Mammary microvascular endothelial cell (primary cell): ENCODE results near the gene NLRC3. TPM values are rescaled to one million over a fixed set of nuclear protein-coding genes. Genes with fewer than 3 reads are reported as not detected.

Source experiments
- total RNA-seq: library from RNA; depleted of rRNA; stranded (reverse); fragments of >200 nt; gene quantifications from 2 replicates; pipeline ENCODE4 v1.2.3, GENCODE V29; 2015

The NLRC3 gene
- 1.6 and 1.7 TPM in 2 replicates for total RNA-seq

DNA sequence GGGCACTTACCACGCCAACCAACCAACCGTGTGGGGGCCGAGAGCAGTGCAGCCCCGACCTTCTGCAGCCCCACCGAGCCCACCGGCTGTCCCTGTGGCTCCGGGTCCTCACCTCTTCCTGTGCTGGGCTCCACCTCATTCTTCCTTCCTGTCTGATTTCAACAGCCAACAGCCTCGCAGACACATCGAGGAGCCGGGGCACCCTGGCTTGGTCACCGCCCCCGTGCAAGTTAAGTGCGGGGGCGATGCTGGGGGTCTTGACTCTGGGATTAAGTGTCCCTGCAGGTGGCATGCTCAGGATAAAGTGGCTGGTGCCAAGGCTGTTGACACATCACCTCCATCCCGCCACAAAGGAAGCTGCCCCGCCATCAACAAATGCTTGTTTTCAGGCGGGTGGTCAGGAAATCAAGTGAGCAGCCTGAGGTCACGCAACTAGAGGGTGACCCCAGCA lies at the start of gene NLRC3:
TSS of gene NLRC3 (minus strand) at position 102 of the 451 bp plus-strand sequence. CDS start 12,367 bp downstream, outside the sequence.

GRCh38 chr16:3611146-3611975 lies 34.2 kb upstream of the NLRC3 start, which contains the start of gene SLX4:
SLX4 (minus strand) TSS chr16:3611606; CDS start chr16:3608964, 2,642 bp downstream.

DNA sequence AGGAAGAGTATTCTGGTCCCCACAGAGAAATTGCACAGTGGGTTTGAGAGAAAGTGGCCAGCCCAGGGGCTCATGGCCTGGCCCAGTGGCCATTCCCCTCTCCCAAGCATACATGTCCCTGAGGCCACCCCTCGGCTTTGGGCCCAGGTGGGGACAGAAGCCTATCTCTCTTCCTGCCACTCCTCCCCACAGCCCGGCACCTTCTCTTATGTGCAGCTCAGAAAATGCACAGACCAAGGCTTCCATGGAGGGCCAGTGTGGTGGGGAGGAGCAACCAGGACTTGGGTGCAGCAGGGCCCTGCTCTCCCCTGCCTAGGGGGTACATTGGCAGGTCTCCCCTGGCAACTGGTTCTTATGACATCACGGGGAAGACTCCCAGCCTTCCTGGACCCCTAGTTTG lies 82.0 kb downstream of the NLRC3 start, which contains the start of gene C16orf90:
TSS of gene C16orf90 (minus strand) at position 314 of the 400 bp plus-strand sequence. CDS start at position 246, 68 bp downstream.

Other genes starting within 250 kb of the NLRC3 start
- gene OR2C1, start 221.5 kb downstream of the NLRC3 start, total RNA-seq = not detected in 2 replicates
- 6.1 and 6.9 TPM in 2 replicates for gene ZSCAN32, start 176.4 kb downstream of the NLRC3 start, total RNA-seq
- 6.2 and 9.5 TPM in 2 replicates for gene ZNF174, start 176.2 kb downstream of the NLRC3 start, total RNA-seq
- gene ZNF597, start 133.9 kb downstream of the NLRC3 start, total RNA-seq = 1.3 and 1.5 TPM in 2 replicates
- 19.7 and 55.0 TPM in 2 replicates for gene NAA60, start 133.7 kb downstream of the NLRC3 start, total RNA-seq
- gene C16orf90, start 81.9 kb downstream of the NLRC3 start, total RNA-seq = not detected in 2 replicates
- gene CLUAP1, start 76.4 kb downstream of the NLRC3 start, total RNA-seq = 7.6 and 8.7 TPM in 2 replicates
- gene SLX4, start 34.2 kb upstream of the NLRC3 start, total RNA-seq = 4.6 and 5.4 TPM in 2 replicates
- 5.9 and 6.9 TPM in 2 replicates for gene DNASE1, start 77.3 kb upstream of the NLRC3 start, total RNA-seq
- 99.3 and 130 TPM in 2 replicates for gene TRAP1, start 140.1 kb upstream of the NLRC3 start, total RNA-seq